ENCODE results near the gene SLC28A1. TPM values are rescaled to one million over a fixed set of nuclear protein-coding genes. Genes with fewer than 3 reads are reported as not detected.

SLC28A1 gene
- total and polyA plus RNA-seq, 7 donors = 0.13 to 1.9 (median 0.34) TPM

GRCh38 chr15:84839714-84840113 lies 44.7 kb upstream of the SLC28A1 start:
- intact Hi-C loops (cut with DNase I) = loop anchor here (5.0 to 10.0 kb wide), 3 partner anchors 73 to 205 kb away; no protein-coding TSS in a partner anchor
- TF ChIP-seq CTCF (IDR thresholded peaks at IDR 0.05) = no peak
- peaks cover 0 to 8% of the 10 kb centered on the region in 2 donors for H3K36me3 ChIP-seq (ENCODE audit: insufficient read depth in 1 of 2, low read depth in 1 of 2)
- no peak for ATAC-seq
- no peaks in the 10 kb centered on the region for H3K9me3 ChIP-seq
- 94 to 97% (median 94%) methylated on average over 23 of the region's 23 CpGs for WGBS, 3 donors
- H3K27ac ChIP-seq = peak overlapping the region; percentile 99
- H3K27me3 ChIP-seq (ENCODE audit: insufficient read depth in 3 of 3, low read length in 2 of 3) = no peaks in the 10 kb centered on the region
- no peak overlapping the region for H3K4me3 ChIP-seq
- H3K4me1 ChIP-seq = peaks cover 84% of the 10 kb centered on the region
- no peak for DNase-seq

GRCh38 chr15:84840255-84840654 lies 44.2 kb upstream of the SLC28A1 start:
- DNase-seq = peak in 1 of 2 donors; percentile 70

GRCh38 chr15:84840741-84841429 lies 43.6 kb upstream of the SLC28A1 start:
- Histone ChIP-seq H3K4me3 (peak overlapping the region; percentile 38), H3K36me3 (ENCODE audit: insufficient read depth in 1 of 2, low read depth in 1 of 2) (peaks cover 0 to 12% of the 10 kb centered on the region in 2 donors), H3K27me3 (ENCODE audit: insufficient read depth in 3 of 3, low read length in 2 of 3) (no peaks in the 10 kb centered on the region), H3K4me1 (peaks cover 79% of the 10 kb centered on the region), H3K9me3 (no peaks in the 10 kb centered on the region), H3K27ac (peak overlapping the region; percentile 99)
- ATAC-seq (peak; percentile 80 to 86 (median 83)), DNase-seq (peak; percentile 80 to 93)
- 21 to 39% (median 37%) methylated on average over 12 of the region's 12 CpGs for WGBS, 3 donors
- intact Hi-C loops (cut with DNase I) = loop anchor here (5.0 to 10.0 kb wide), 3 partner anchors 71 to 204 kb away; no protein-coding TSS in a partner anchor
- TF ChIP-seq CTCF (IDR thresholded peaks at IDR 0.05) = no peak

More at GRCh38 chr15:84840255-84840654, 44.2 kb upstream of the SLC28A1 start:
- H3K36me3 ChIP-seq (ENCODE audit: insufficient read depth in 1 of 2, low read depth in 1 of 2) = peaks cover 0 to 8% of the 10 kb centered on the region in 2 donors
- TF ChIP-seq CTCF (IDR thresholded peaks at IDR 0.05) = no peak
- H3K27ac ChIP-seq = peak overlapping the region; percentile 99
- peak overlapping the region; percentile 38 for H3K4me3 ChIP-seq
- intact Hi-C loops (cut with DNase I) = loop anchor here (5.0 to 10.0 kb wide), 3 partner anchors 72 to 205 kb away; no protein-coding TSS in a partner anchor
- H3K4me1 ChIP-seq = peaks cover 84% of the 10 kb centered on the region
- peak in 2 of 4 donors; percentile 5 to 8 for ATAC-seq
- WGBS, 3 donors = 69 to 80% (median 80%) methylated on average over 8 to 10 of the region's 10 CpGs
- H3K9me3 ChIP-seq = no peaks in the 10 kb centered on the region
- H3K27me3 ChIP-seq (ENCODE audit: insufficient read depth in 3 of 3, low read length in 2 of 3) = no peaks in the 10 kb centered on the region

GRCh38 chr15:84842781-84843180 lies 41.7 kb upstream of the SLC28A1 start:
- Histone ChIP-seq H3K36me3 (ENCODE audit: insufficient read depth in 1 of 2, low read depth in 1 of 2) (peaks cover 0 to 7% of the 10 kb centered on the region in 2 donors), H3K4me1 (peaks cover 60% of the 10 kb centered on the region), H3K27ac (peak overlapping the region; percentile 99), H3K27me3 (ENCODE audit: insufficient read depth in 3 of 3, low read length in 2 of 3) (no peaks in the 10 kb centered on the region), H3K4me3 (peak overlapping the region; percentile 38), H3K9me3 (no peaks in the 10 kb centered on the region)
- intact Hi-C loops (cut with DNase I) = loop anchor here (5.0 to 10.0 kb wide), 3 partner anchors 70 to 202 kb away; no protein-coding TSS in a partner anchor
- ATAC-seq = no peak
- WGBS, 3 donors = 67 to 79% (median 70%) methylated on average over 1 of the region's 1 CpG
- DNase-seq = no peak
- no peak for TF ChIP-seq CTCF (IDR thresholded peaks at IDR 0.05)

Measured in psoas muscle (tissue), 8 donors.